Renal cortex interstitium (tissue), 15 donors: ENCODE results near the gene KLK2. TPM values are rescaled to one million over a fixed set of nuclear protein-coding genes. Genes with fewer than 3 reads are reported as not detected.

Experiments
- DNase-seq, 11 donors: peaks; one replicate each; pipeline ENCODE4 v3.0.0-alpha.2; 2013; ENCODE audit warnings: low read depth in 9 of 11, low spot score in 4 of 11; ENCODE audit errors: extremely low read depth in 1 of 11
- long read RNA-seq, 16 experiments: transcript quantifications; one replicate each; lab custom pipeline, GENCODE V29; 2026
- polyA plus RNA-seq, 3 donors: library from polyadenylated mRNA; unstranded; fragments of 120-200 nt; gene quantifications; one replicate each; pipeline ENCODE4 v1.2.1, GENCODE V29; 2013; ENCODE audit not compliant: insufficient read length in 3 of 3

The KLK2 gene
- under 1 TPM in 1 of 3 donors, not detected in 2; 0.42 TPM for polyA plus RNA-seq
- long read RNA-seq, donor 1 = 0 reads
- long read RNA-seq, donor 2 = 0 reads
- long read RNA-seq, donor 3, partial matches to known transcripts = 0 of 1 reads
- long read RNA-seq, donor 3, other reads (novel, unspliced or antisense) = 0 of 1 reads
- long read RNA-seq, donor 4 = 0 reads
- long read RNA-seq, donor 5 = 0 reads
- long read RNA-seq, donor 6 = 0 reads
- long read RNA-seq, donor 7 = 0 reads
- long read RNA-seq, donor 8 = 0 reads
- long read RNA-seq, donor 9 = 0 reads
- long read RNA-seq, donor 10 = 0 reads
- long read RNA-seq, donor 11 = 0 reads
- long read RNA-seq, donor 12 = 0 reads
- long read RNA-seq, donor 13, partial matches to known transcripts = 0 of 3 reads
- long read RNA-seq, donor 13, other reads (novel, unspliced or antisense) = 0 of 3 reads
- long read RNA-seq, donor 14 = 0 reads
- long read RNA-seq, donor 15 = 0 reads
- long read RNA-seq, donor 16 = 0 reads

GRCh38 chr19:50873056-50873455, at the start of gene KLK2:
Gene KLK2 (plus strand): TSS chr19:50873439. CDS start chr19:50873474, 35 bp downstream.
- DNase-seq = no peak

GRCh38 chr19:50826492-50827240, 46.6 kb upstream of the KLK2 start:
- no peak for DNase-seq

- DNase-seq = no peak
Observed at GRCh38 chr19:50827476-50827875, 45.8 kb upstream of the KLK2 start.

GRCh38 chr19:50829801-50830200, 43.4 kb upstream of the KLK2 start:
- no peak for DNase-seq

- DNase-seq = no peak
Observed at GRCh38 chr19:50830266-50831025, 42.8 kb upstream of the KLK2 start.

GRCh38 chr19:50831026-50831396, 42.2 kb upstream of the KLK2 start:
- no peak for DNase-seq

- DNase-seq = no peak
Observed at GRCh38 chr19:50832666-50833065, 40.6 kb upstream of the KLK2 start.

- DNase-seq = no peak
Observed at GRCh38 chr19:50833117-50833801, 40.0 kb upstream of the KLK2 start, which contains the start of gene KLK15. Gene KLK15 (minus strand): TSS chr19:50833574. CDS start chr19:50831492, 2,082 bp downstream.

- DNase-seq = no peak
Observed at GRCh38 chr19:50833802-50834167, 39.5 kb upstream of the KLK2 start.

- no peak for DNase-seq
Observed at GRCh38 chr19:50835103-50835784, 38.0 kb upstream of the KLK2 start.

GRCh38 chr19:50835785-50836542, 37.3 kb upstream of the KLK2 start:
- peak; percentile 33 to 72 (median 62) for DNase-seq

GRCh38 chr19:50836543-50837195, 36.6 kb upstream of the KLK2 start:
- DNase-seq = no peak

- no peak for DNase-seq
Observed at GRCh38 chr19:50837300-50837699, 35.9 kb upstream of the KLK2 start.

- DNase-seq = no peak
Observed at GRCh38 chr19:50838239-50838638, 35.0 kb upstream of the KLK2 start.

- no peak for DNase-seq
Observed at GRCh38 chr19:50839712-50840655, 33.3 kb upstream of the KLK2 start.

- DNase-seq = no peak
Observed at GRCh38 chr19:50842130-50842529, 31.1 kb upstream of the KLK2 start.
